Measurements from ENCODE around the gene FAM20C.

DNA sequence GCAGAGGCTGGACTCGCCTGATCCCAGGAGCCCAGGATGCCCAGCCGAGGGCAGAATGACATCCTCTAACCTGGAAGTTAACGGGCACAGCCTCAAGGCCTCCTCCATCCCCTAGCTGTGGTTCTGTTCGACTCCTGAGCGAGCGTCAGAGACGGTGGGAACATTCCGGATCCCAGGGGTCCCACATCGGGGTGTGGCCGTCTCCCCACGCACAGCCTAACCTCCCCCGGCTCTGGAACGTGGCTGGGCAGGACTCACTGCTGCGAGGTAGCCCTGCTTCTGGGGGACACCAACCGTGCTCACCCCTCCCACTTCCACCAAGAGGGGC is 106.0 kb downstream of the FAM20C start:
- TF ChIP-seq, protein P1, sequence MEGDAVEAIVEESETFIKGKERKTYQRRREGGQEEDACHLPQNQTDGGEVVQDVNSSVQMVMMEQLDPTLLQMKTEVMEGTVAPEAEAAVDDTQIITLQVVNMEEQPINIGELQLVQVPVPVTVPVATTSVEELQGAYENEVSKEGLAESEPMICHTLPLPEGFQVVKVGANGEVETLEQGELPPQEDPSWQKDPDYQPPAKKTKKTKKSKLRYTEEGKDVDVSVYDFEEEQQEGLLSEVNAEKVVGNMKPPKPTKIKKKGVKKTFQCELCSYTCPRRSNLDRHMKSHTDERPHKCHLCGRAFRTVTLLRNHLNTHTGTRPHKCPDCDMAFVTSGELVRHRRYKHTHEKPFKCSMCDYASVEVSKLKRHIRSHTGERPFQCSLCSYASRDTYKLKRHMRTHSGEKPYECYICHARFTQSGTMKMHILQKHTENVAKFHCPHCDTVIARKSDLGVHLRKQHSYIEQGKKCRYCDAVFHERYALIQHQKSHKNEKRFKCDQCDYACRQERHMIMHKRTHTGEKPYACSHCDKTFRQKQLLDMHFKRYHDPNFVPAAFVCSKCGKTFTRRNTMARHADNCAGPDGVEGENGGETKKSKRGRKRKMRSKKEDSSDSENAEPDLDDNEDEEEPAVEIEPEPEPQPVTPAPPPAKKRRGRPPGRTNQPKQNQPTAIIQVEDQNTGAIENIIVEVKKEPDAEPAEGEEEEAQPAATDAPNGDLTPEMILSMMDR (IDR thresholded peaks at IDR 0.05 in 4 of 5, conservative IDR thresholded peaks at IDR 0.05 in 1 of 5), result no peak
- TF ChIP-seq POLR2A (IDR thresholded peaks at IDR 0.05), result no peak

Measured in gastrocnemius medialis (tissue), 4 donors.